Testis (tissue), 2 donors: Measurements from ENCODE around the gene R3HDM4.

ENCODE experiments used
- CTCF ChIP-seq, 3 experiments: fragments of 450-650 bp in 2 of 3; fragments of 200-600 bp in 1 of 3; sonication (generic) in 1 of 3; IDR thresholded peaks; one replicate each; pipeline ENCODE4 v1.5.1; 2016 to 2019; ENCODE audit warnings: antibody characterized with exemption in 3 of 3, mild to moderate bottlenecking in 2 of 3, moderate library complexity in 1 of 3
- POLR2A ChIP-seq: fragments of 450-650 bp; IDR thresholded peaks from one replicate; pipeline ENCODE4 v1.6.1; 2017; ENCODE audit warnings: antibody characterized with exemption, mild to moderate bottlenecking, moderate library complexity

GRCh38 chr19:958967-959855 is 46.2 kb upstream of the R3HDM4 start:
- no peak for TF ChIP-seq CTCF (IDR thresholded peaks at IDR 0.05)
- no peak for TF ChIP-seq POLR2A
